ENCODE results near the gene RNF111.
"Not testable (repeated sequence)": the region's sequence is repeated elsewhere in the genome, so short reads cannot be mapped to it uniquely, and the experiment has no call there.

GRCh38 chr15:59144594-59144993 is 157.1 kb downstream of the RNF111 start:
- TF ChIP-seq NR2F1 (conservative IDR thresholded peaks at IDR 0.05); YY1 (IDR thresholded peaks at IDR 0.05; ENCODE audit: low read depth, low read length); SREBF2 (IDR thresholded peaks at IDR 0.05; ENCODE audit: low read length); RBBP5 (conservative IDR thresholded peaks at IDR 0.05); CREM (IDR thresholded peaks at IDR 0.05; ENCODE audit: low read depth); POLR2A (IDR thresholded peaks at IDR 0.05; ENCODE audit: low read depth, low read length); TCF7 (IDR thresholded peaks at IDR 0.05; ENCODE audit: borderline replicate concordance); SRF (IDR thresholded peaks at IDR 0.05; ENCODE audit: low read depth in 2 of 2, low read length in 2 of 2); REST (IDR thresholded peaks at IDR 0.05; ENCODE audit: low read depth, low read length); SREBF1 (IDR thresholded peaks at IDR 0.05; ENCODE audit: low read length); ZNF274 (IDR thresholded peaks at IDR 0.05; ENCODE audit: insufficient read depth, insufficient read length); SMAD5 (IDR thresholded peaks at IDR 0.05; ENCODE audit: low read depth): not testable (repeated sequence)
- TF ChIP-seq CTCF (IDR thresholded peaks at IDR 0.05 in 2 of 3, conservative IDR thresholded peaks at IDR 0.05 in 1 of 3; ENCODE audit: control insufficient read depth in 2 of 3, extremely low read depth in 1 of 3, insufficient read depth in 1 of 3, low read depth in 3 of 3, low read length in 3 of 3) = peak in 1 of 3 experiments; percentile 32; a peak in 1 of 6 replicates

All from GM12878 (cell line).